PC-3 (cell line): Measurements from ENCODE around the gene UBAC2. TPM values are rescaled to one million over a fixed set of nuclear protein-coding genes. Genes with fewer than 3 reads are reported as not detected.

ENCODE experiments used
- ATAC-seq: fragments of 200-7000 bp; cut with Tn5 transposase; 2 replicates; pipeline ENCODE4 v1.9.1; 2020; ENCODE audit warnings: mild to moderate bottlenecking, moderate library complexity
- BruUV-seq: library from RNA; stranded (reverse); fragments of 400-500 nt; replicated peaks from 2 replicates; lab custom pipeline; 2021; lab: Mats Ljungman, UMichigan
- CTCF ChIA-PET: fragments of 300-600 bp; sonication (Branson Sonifier 250); formaldehyde crosslinking; loops from one replicate; lab custom pipeline; 2022; ENCODE audit warnings: antibody characterized with exemption; lab: Charles Lee
- POLR2A ChIA-PET: fragments of 300-600 bp; sonication (Branson Sonifier 250); formaldehyde crosslinking; loops from one replicate; lab custom pipeline; 2022; ENCODE audit warnings: antibody characterized with exemption; ENCODE audit not compliant: unreplicated experiment; lab: Charles Lee
- DNase-seq: peaks from one replicate; pipeline ENCODE4 v3.0.0-alpha.2; 2015
- H2AFZ ChIP-seq: fragments of 300-600 bp; sonication (generic); 2 replicates; pipeline ENCODE4 v1.6.0; 2016; ENCODE audit warnings: antibody characterized with exemption, low read length
- H3F3A ChIP-seq: fragments of 300-600 bp; sonication (generic); one replicate; pipeline ENCODE4 v1.6.0; 2017; ENCODE audit warnings: antibody characterized with exemption, low read length, control low read depth, mild to moderate bottlenecking; ENCODE audit not compliant: unreplicated experiment
- H3K27ac ChIP-seq: fragments of 300-600 bp; sonication (generic); 2 replicates; pipeline ENCODE4 v1.5.1; 2016; ENCODE audit warnings: mild to moderate bottlenecking, low read length
- H3K27me3 ChIP-seq: fragments of 300-600 bp; sonication (generic); 2 replicates; pipeline ENCODE4 v1.6.1; 2016; ENCODE audit warnings: low read length, mixed read lengths
- H3K36me3 ChIP-seq: fragments of 300-600 bp; sonication (generic); 2 replicates; pipeline ENCODE4 v1.6.1; 2016; ENCODE audit warnings: low read depth, mixed run types, low read length, mixed read lengths
- H3K4me1 ChIP-seq: fragments of 300-600 bp; sonication (generic); 2 replicates; pipeline ENCODE4 v1.5.1; 2016; ENCODE audit warnings: low read length; ENCODE audit not compliant: insufficient read depth
- H3K4me2 ChIP-seq: fragments of 300-600 bp; sonication (generic); 2 replicates; pipeline ENCODE4 v1.6.0; 2016; ENCODE audit warnings: low read length
- H3K4me3 ChIP-seq: fragments of 300-600 bp; sonication (generic); 2 replicates; pipeline ENCODE4 v1.5.1; 2016; ENCODE audit warnings: mild to moderate bottlenecking, low read length, mixed read lengths
- H3K79me2 ChIP-seq: fragments of 300-600 bp; sonication (generic); 2 replicates; pipeline ENCODE4 v1.6.1; 2017; ENCODE audit warnings: low read length, mixed read lengths
- H3K9ac ChIP-seq: fragments of 300-600 bp; sonication (generic); 2 replicates; pipeline ENCODE4 v1.6.0; 2016; ENCODE audit warnings: mild to moderate bottlenecking, low read length
- H3K9me2 ChIP-seq: fragments of 300-600 bp; sonication (generic); replicated peaks from 2 replicates; pipeline ENCODE4 v1.6.1; 2016; ENCODE audit warnings: mixed run types, low read length, mixed read lengths
- H3K9me3 ChIP-seq: fragments of 300-600 bp; sonication (generic); 2 replicates; pipeline ENCODE4 v1.6.1; 2016; ENCODE audit warnings: low read length, mixed read lengths
- H4K20me1 ChIP-seq: fragments of 300-600 bp; sonication (generic); 2 replicates; pipeline ENCODE4 v1.6.1; 2016; ENCODE audit warnings: low read length, mixed read lengths
- CTCF ChIP-seq: fragments of 300-600 bp; sonication (generic); conservative IDR thresholded peaks from 2 replicates; pipeline ENCODE4 v1.5.1; 2017; ENCODE audit warnings: antibody characterized with exemption, low read depth, mild to moderate bottlenecking, low read length
- EZH2 ChIP-seq: fragments of 300-600 bp; sonication (generic); IDR thresholded peaks from one replicate; pipeline ENCODE4 v1.6.1; 2017; ENCODE audit warnings: antibody characterized with exemption, mild to moderate bottlenecking, low read length; ENCODE audit not compliant: unreplicated experiment
- EZH2phosphoT487 ChIP-seq: fragments of 300-600 bp; sonication (generic); IDR thresholded peaks from 2 replicates; pipeline ENCODE4 v1.6.1; 2018; ENCODE audit warnings: mild to moderate bottlenecking, antibody characterized with exemption, low read length, borderline replicate concordance
- intact Hi-C: fragments of 100-400 bp; cut with micrococcal nuclease; formaldehyde crosslinking; loops from 2 replicates; pipeline ENCODE4 v1.9.0; 2023
- total RNA-seq: library from RNA; depleted of rRNA; stranded (reverse); fragments of >200 nt; gene quantifications from 2 replicates; pipeline ENCODE4 v1.2.3, GENCODE V29; 2014

UBAC2 gene
- total RNA-seq, 1 experiment from 2014 or later, result 34.5 TPM

GRCh38 chr13:99314640-99315176 lies 114.1 kb downstream of the UBAC2 start:
- intact Hi-C loops, result no loop called here

GRCh38 chr13:99315186-99315585 lies 114.5 kb downstream of the UBAC2 start:
- intact Hi-C loops, result no loop called here
- Histone ChIP-seq H3K9me2 (no peaks in the 10 kb centered on the region), H3F3A (no peaks in the 10 kb centered on the region), H3K27me3 (no peaks in the 10 kb centered on the region), H3K4me1 (peaks cover 11% of the 10 kb centered on the region), H3K9me3 (no peaks in the 10 kb centered on the region), H3K79me2 (no peaks in the 10 kb centered on the region), H3K9ac (no peak overlapping the region), H3K36me3 (no peaks in the 10 kb centered on the region), H4K20me1 (no peaks in the 10 kb centered on the region), H3K27ac (no peak overlapping the region), H2AFZ (no peak overlapping the region), H3K4me2 (no peak overlapping the region), H3K4me3 (no peak overlapping the region)
- ATAC-seq, result no peak
- ChIA-PET POLR2A (no interaction called here), CTCF (no interaction called here)
- no TSS peak for BruUV-seq
- DNase-seq, result no peak
- no peak for TF ChIP-seq EZH2phosphoT487
- no peak for TF ChIP-seq CTCF
- TF ChIP-seq EZH2, result no peak

More at GRCh38 chr13:99314640-99315176, 114.1 kb downstream of the UBAC2 start:
- Histone ChIP-seq H3K4me3 (no peak overlapping the region), H3K4me1 (peaks cover 16% of the 10 kb centered on the region), H3K9me3 (no peaks in the 10 kb centered on the region), H4K20me1 (no peaks in the 10 kb centered on the region), H3K27ac (no peak overlapping the region), H3K27me3 (no peaks in the 10 kb centered on the region), H3F3A (no peaks in the 10 kb centered on the region), H3K9me2 (no peaks in the 10 kb centered on the region), H3K4me2 (no peak overlapping the region), H2AFZ (no peak overlapping the region), H3K9ac (no peak overlapping the region), H3K36me3 (no peaks in the 10 kb centered on the region), H3K79me2 (no peaks in the 10 kb centered on the region)
- ChIA-PET CTCF (no interaction called here), POLR2A (no interaction called here)
- TF ChIP-seq EZH2, result no peak
- TF ChIP-seq CTCF, result no peak
- no peak for TF ChIP-seq EZH2phosphoT487
- ATAC-seq, result no peak
- no peak for DNase-seq
- BruUV-seq, result no TSS peak

GRCh38 chr13:99316224-99316623 lies 115.6 kb downstream of the UBAC2 start:
- H3K4me1 ChIP-seq, result peaks cover 9% of the 10 kb centered on the region
- no peaks in the 10 kb centered on the region for H3K27me3 ChIP-seq
- ATAC-seq, result no peak
- H3K4me2 ChIP-seq, result no peak overlapping the region
- ChIA-PET CTCF (no interaction called here), POLR2A (no interaction called here)
- H3K9me3 ChIP-seq, result no peaks in the 10 kb centered on the region
- no peaks in the 10 kb centered on the region for H3K36me3 ChIP-seq
- no peaks in the 10 kb centered on the region for H3F3A ChIP-seq
- TF ChIP-seq CTCF, result no peak
- no peak for TF ChIP-seq EZH2
- no peak for TF ChIP-seq EZH2phosphoT487
- BruUV-seq, result no TSS peak
- no peak overlapping the region for H3K4me3 ChIP-seq
- H2AFZ ChIP-seq, result no peak overlapping the region
- intact Hi-C loops, result no loop called here
- H3K79me2 ChIP-seq, result no peaks in the 10 kb centered on the region
- DNase-seq, result no peak
- H3K9me2 ChIP-seq, result no peaks in the 10 kb centered on the region
- H3K27ac ChIP-seq, result no peak overlapping the region
- H4K20me1 ChIP-seq, result no peaks in the 10 kb centered on the region
- no peak overlapping the region for H3K9ac ChIP-seq
